Fibroblast of skin of right biceps (primary cell): Measurements from ENCODE around the gene P2RY13.

Experiments
- DNase-seq: peaks from one replicate; pipeline ENCODE4 v3.0.0-alpha.2; 2013

The P2RY13 gene

DNA sequence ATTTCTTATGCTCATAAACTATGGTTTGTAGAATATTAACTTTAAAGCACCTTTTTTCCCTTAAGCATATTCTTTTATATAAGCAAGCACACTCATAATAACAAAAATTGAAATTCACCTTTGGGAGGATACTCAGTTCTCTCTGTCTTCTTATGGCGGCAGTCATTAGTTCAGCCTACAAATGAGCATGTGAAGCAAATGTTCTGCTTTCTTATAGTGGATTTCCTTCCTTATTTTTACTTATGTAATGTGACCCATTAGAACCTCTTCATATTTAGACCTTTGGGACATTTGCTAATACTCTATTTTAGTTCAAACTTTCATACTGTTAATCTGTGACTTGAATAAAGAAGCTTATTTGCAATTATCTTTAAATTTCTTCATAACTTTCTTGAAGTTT lies at the start of gene P2RY13:
TSS of gene P2RY13 (minus strand) at position 187 of the 400 bp plus-strand sequence. CDS start at position 166, 21 bp downstream.
- DNase-seq = no peak

DNA sequence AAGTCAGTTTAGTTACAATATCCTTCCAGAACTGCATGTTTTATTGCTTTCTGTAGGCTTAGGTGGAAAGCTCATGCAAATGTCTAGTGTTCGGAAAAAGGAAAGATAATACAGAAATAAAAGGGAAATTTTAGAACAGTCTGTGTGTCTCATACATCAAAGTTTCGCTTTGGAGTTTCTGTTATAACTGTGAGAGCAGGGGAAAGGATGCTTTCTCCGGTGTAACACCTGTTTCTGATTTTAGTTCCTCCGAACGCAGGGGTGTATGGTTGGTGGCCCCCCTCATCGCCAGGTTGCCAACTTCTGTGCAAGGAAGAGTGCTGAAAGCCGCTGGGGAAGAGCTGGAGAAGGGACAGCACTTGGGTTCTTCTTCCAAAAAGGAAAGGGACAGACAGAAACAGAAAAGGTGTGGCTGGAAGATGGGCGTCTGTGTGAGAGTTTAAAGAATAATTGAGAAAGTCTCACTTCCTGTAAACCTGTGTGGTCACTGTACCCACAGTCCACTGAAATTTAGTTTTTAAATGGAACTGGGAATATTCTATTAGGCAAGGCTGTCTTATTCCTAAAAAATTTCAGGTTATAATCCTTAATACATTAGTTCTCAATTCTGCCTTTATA lies 48.5 kb upstream of the P2RY13 start:
- DNase-seq = no peak

DNA sequence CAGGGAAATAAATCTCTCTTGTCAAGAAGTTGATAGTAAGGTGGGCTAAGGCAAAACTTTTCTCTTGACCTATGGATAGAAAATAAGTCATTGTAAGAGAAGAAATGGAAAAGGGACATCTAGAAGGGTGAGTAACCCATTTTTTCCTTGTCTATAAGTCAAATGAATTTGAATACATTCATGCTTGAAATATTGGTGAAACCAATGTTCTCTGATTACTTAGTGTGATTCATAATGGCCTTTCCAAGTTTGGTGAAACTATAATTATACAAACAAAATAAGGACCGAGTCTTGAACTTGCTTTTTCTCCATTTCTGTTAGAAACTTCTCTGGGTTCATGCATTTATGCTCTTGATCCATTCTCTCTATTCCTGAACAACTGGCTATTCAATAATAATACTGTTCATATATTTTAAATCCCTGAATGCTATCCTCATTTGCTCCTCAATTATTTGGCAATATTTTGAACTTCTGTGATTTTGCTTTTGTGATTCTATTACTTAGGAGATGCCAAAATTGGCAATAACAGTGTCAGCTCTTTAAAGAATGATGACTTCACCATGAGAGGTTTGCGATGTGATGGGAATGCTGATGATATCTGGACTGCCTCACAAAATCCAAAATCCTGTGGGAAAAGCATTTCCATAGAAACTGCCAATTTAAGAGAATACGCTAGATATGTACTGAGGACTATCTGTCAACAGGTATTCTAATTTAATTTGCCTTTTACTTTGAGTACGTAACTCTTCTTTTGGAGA lies 42.9 kb upstream of the P2RY13 start:
- DNase-seq = peak; percentile 70

DNA sequence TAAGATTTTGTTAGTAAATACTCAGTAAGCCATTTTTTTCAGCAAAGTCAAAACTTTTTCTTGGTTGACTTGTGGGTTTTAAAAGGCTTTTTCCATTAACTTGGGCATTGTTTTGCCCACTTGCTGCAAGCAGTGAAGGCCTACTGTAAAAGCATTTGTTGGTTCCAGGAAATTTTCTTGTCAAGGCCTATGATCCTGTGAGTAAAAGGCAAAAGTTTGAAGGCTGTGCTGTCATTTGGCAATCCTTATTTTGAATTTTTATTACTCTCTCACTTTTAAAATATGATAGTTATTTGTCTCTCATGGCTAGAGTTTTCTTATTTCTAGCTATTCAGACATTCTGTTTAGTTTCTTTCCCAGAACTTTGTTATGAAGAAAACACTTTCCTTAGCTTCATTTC lies 42.2 kb upstream of the P2RY13 start:
- DNase-seq = peak; percentile 34

DNA sequence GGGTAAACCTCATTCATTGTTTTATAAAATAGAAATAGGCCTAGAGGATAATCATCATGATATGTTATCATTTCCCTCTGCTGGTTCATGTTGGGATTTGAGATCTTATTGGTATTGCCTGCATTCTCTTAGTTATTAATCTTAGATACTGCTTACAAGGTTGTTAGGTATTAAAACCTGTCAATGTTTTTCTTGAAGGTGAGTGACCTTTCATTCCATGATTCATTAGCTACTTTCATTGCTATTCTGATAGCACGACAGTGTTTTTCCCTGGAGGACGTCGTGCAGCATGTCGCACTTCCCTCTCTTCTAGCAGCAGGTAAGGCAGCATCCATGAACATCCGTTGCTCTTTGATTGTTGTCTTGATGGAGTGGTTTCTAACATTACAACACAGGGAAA lies 38.1 kb upstream of the P2RY13 start:
- no peak for DNase-seq

DNA sequence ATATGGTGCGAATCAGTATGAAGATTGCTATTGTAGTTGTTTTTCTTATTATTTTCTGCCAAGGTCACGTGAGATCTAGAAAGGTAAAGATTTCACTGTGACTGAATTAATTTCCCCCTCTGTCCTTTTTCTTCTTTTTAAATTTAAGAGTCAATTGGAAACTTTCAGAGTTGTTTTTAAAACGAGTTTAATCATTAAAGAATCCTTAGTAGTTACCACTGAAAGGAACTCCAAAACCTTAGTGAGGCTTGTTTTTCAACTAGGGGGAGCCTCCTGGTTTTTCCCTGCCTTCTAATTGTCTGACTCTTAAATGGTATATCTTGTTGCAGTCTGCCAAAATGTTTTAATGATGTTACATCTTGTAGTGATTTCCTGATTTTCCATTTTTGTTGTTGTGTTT lies 37.6 kb upstream of the P2RY13 start:
- DNase-seq = no peak

DNA sequence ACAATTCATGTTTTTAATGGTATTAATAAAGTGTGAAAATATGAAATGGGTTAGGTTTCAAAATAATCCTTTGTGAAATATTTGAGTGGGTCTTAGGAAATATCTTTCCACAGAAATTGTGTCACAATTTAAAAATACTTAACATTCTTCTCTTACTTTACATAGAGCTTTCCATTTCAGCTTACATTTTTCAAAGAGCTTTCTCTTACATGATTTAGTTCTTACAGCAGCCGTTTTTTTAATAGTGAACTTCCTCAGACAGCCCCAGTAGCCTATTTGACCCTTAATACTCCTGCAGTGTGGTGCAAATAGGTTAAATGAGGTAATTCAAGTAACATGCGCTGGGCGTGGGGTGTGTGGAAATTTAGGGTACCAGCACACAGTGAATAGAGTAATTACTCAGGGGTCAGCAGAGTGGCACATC lies 33.4 kb upstream of the P2RY13 start:
- peak; percentile 53 for DNase-seq

DNA sequence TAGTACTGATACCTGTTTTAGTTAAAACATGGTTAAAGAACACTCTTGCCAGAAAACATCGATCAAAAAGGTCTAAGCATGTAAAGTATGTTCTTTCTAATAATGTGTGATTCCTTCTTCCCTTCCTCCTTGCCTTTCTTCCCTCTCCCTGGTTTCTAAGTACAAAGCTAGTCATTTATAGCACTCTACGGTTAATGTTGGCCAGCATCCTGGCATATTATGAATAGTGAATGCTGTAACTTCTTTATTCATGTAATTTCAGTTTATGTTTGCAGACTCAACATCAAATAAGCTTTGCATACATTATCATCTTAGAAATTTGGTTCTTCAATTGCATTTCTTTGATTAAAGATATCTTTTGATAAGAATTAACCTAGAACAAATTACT lies 28.1 kb upstream of the P2RY13 start:
- no peak for DNase-seq

DNA sequence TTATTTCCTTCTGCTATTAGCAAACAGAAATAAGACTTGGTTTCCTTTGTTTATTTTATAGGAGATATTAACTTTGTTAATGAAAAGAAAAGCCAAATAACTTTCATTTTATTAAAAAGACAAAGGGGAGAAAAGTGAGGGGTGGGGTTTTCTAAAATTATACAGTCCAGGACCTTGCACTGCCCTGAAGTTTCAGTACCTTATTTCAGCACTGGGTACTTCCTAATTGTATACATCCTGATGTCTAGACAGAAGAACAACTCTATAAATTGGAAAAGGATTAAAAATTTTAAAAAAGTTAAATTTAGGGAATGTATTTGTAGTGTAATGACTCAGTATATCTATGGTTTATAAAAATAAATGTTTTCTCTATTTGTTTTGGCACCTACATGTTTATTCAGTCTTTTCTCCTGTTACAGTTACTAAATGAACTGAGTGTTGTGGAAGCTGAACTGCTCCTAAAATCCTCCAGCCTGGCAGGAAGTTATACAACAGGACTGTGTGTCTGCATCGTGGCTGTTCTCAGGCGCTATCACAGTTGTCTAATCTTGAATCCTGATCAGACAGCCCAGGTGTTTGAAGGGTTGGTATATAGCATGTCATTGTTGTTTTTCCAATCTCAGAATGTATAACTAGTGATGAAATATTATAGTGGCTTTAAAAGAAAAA lies 27.6 kb upstream of the P2RY13 start:
- DNase-seq = peak; percentile 43

DNA sequence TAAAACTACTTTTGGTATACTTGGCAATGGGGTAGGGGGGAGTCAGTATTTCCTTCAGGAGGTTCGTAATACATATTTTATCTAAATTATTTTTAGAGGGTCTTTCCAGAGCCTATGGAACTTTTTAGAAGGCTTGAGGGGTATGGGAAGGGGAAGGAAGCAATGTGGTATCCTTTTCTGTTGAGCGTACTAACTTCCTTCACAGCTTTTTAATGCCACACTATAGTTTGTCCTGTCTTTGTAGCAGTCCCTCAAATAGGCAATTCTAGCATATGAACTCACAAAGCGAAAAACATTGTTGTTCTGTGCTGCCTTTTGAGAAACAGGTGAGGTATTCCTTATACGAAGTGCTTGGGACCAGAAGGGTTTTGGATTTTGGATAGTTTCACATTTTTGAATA lies 22.3 kb upstream of the P2RY13 start:
- DNase-seq = no peak

DNA sequence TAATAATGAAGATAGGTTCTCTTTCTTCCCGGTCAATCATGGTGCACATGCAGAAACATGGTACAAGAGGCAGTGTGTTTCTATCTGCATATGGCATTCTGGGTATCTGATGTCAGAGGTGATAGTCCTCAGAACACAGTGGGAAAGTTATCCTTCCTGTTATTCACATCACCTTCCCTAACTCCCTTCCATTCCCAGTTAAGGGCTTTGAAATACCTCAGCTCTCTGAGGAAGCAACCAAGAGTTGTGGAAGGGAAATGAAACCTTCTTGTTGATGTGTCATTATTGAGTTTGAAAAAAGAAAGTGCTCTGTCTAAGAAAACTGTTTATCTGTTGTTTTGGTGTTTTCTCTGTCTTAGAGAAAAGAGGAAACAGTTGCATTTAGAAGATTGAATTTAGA lies 21.9 kb upstream of the P2RY13 start:
- DNase-seq = no peak

DNA sequence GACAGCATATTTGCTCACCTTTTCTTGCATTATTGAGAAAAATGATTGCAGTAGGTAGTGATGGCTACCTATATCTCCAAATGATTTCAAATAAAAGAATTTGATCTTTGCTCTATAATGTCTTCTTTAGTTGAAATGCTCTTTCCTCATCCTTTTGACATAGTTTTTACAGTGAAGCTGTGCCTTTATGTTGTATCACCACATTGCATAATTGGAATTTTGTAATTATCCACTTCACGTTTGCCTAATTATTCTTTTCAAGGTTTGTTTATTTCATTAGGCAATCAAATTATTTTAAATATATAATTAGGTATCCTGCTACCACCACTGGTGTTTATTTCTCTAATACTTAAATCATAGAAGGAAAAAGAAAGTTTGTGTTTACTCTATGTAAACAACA lies 21.3 kb upstream of the P2RY13 start:
- no peak for DNase-seq

DNA sequence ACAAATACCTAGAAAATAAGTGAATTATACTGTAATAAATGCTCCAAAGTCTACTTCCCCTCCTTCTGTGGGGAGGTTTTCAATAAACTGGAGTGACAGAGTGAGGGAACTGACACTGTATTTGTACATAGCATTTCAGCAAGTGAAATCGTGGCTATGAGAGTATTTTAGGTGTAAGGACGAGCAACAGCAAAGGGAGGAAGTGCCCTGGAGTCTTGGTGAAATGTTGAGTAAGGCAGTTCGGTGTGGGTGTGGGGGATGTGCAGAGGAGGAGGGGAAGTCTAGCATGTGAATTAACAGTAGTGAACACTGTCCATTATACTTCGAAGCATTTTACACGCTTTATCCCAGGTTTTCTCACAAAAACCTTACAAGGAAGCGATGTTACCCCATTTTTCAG lies 18.1 kb upstream of the P2RY13 start:
- DNase-seq = peak; percentile 4

DNA sequence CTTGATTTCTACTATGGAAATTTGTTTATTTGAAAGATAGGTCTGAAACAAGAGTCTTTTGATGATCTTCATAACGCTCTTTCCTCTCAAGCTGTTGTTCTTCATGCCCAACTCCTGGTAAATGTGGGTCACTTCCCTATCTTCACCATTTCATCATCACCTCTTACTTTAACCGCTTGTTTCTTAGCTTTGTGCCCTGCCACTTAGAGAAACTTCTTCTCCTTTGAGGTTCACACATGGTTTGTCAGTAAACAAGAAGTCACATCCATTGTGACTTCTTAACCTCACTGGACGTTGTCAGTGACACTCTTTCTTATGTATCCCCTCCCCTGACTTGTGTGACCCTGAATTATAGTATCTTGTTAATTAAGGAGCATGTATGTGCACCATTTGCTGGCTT lies 16.9 kb upstream of the P2RY13 start:
- no peak for DNase-seq

DNA sequence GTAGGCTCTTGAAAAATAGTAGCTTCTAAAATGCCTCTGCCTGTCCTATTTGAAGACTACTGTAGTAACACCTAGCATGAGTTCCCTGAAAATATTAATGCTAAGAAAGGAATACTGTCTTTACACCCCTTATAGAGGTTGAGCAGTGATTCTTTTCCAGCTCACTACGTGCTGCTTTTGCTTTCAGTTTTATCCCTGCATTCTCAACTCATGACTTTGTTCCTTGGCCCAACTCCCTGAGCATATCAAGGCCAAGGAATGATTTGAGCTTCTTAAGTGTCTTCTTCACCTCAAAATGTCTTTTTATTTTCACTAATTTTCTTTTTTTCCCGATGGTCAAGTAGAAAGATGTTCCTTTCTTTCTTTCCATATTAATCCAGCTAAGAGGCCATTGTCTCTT lies 16.5 kb upstream of the P2RY13 start:
- DNase-seq = peak; percentile 71

DNA sequence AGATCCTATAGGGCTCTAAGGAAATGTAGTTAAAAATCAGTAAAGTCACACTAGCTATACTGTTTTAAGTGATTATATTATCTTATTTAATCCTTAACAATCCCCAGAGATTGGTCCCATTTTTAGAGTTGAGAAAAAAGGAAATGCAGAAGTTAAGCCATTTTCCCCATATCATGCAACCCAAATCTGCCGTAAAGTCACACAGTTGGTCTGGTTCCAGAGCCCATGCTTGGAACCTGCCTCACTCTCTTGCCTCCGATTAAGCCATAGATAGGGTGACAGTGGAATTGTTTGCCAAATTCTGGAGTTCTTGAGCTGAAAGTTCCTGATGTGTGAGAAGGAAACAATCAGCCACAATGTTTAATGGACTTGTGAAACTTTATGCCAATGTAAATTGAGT lies 2.3 kb upstream of the P2RY13 start:
- DNase-seq = no peak

DNA sequence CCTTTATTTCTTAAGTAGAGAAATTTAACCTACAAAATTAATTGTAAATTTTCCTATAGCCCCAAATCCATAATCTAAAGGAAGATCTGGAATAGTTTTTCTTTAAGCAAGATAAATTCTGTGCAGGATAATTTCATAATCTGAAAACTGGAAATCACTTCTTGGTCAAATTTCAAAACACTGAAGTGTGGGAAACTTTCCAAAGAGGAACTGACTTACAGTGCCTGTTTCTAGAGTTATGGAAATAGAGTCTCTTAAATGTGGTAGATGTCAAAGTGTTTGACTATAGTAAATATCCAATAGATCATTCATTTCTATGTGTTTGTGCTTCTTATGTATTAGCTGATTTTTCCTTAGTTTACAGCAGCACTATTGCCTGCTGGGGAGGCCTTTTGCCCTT lies 1.6 kb upstream of the P2RY13 start:
- no peak for DNase-seq

DNA sequence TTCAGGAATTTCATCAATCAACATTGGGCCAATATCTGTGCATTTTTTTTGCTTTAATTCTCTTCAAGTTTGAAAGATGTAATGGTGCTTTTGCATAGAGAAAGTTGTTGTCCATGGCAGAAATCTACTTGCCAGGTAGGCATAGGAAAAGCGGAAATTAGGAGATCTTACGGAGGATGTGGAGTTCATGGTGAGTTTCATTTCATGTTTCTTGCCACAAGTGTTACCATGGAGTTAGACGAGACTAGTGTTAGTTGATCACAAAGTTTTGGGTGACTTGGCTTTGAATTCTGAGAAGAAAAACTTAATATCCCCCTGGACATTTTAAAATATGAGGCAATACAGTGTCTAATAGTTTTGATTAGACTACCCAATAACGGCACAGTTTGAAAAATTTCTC lies 1.0 kb upstream of the P2RY13 start:
- no peak for DNase-seq

DNA sequence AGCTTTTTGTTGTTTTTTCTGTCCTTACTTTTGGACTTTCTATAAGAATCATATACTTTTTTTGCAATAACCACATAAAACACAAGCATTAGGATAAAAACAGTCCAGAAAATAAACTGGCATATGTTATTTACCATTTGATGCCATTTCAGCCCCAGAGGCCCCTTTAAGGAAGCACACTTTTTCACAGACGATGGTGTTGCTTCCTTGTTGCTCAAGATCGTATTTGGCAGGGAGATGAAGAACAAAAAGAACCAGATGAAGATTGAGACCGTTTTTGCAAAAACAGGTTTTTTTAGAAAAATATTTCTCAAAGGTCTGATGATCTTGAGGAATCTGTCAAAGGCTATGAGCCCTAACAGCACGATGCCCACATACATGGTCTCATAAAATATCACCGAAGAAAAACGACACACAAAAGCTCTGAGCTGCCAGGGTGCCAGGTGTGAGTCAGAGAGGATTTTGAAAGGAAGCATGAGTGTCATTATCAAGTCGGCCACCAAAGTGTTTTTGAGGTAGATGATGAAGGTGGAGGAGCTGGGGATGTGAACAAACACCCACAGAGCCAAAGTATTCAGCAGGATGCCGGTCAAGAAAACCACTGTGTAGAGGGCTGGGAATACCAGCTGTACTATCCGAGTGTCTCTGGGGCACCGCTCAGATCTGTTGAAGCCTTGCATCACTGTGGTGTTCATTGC lies 902 bp downstream of the P2RY13 start:
- no peak for DNase-seq

DNA sequence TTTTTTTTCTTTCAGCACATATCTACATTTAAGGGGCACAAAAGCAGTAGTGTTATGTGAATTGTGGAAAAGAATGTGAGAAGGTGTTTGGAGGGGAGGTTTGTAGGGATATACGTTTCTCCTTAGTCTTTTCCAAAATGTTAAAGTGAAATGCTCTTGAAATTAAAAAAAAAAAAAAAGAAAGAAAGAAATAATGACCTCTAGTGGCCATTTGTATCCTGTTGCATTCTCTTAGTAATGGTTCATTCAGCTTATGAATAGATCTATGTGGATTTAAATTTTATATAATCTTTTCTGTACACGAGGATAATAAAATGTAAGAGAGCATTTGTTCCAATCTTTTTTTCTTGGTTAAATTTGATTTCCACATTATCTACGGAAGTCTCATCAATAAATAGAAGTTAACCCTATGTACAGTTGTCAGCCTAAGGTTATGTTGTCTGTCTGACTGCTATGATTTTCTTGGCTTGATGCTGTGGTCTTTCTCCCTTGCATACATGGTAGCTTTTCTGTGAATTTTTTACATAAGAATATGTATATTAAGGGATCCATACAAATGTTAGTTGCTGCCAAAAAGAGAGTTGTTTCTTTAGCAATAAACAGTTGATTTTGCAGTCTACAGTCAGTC lies 1.7 kb downstream of the P2RY13 start:
- DNase-seq = peak; percentile 38

DNA sequence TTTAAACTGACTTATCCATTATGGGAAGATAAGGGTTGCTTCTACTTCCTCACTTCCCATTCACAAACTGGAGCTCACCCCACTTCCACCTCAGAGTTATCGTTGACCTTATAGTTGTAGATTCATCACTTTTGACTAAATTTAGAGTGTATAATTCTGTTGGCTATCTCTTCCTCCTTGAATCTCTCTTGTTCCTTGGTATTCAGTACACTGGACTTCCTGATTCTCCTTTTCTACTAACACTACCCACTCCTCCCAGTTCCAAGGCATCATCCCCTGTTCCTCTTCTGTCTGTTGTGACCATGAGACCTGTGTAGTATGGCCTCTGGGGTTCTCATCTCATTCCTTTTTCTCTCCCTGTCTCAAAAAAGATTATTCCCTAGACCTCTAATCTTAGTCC lies 6.8 kb downstream of the P2RY13 start:
- DNase-seq = no peak

DNA sequence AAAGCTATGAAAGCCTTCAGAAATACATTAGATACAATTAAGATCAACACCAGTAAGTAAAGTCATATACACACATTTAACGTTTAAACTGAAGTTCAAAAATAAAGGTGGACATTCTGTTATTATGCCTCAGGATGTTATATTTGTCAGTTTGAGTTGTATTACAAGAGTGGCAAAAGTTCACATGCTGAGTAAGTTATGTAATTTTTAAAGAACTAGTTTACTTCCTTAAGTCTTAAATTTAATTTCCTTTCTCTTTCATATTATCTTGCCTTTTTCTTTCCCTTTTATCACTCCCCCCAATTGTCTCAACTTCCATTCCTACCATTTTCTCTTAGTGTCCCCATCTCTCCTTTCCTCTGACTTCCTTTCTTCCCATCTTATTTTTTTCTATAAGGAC lies 7.8 kb downstream of the P2RY13 start:
- DNase-seq = no peak

DNA sequence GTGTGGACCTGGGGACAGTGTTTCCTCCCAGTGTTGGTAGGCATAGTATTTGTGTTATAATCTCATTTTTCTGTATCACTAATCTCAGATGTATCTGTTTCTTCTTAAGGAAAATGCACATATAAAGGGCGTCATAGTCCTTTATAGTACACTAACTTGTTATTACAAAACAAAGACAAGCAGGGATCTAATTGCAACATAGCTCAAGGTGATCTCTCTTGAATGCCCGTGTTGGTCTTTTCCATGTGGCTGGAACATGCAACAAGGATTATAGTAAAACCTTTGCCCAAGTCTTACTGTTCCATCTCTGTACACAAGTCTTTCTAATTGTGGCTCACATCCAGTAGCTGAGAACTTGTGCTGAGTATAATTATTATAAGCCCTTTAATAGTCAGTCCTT lies 9.2 kb downstream of the P2RY13 start:
- DNase-seq = no peak
